Right lobe of liver (tissue), 6 donors: ENCODE data around the gene GIMAP2. TPM values are rescaled to one million over a fixed set of nuclear protein-coding genes. Genes with fewer than 3 reads are reported as not detected.
A peak's percentile ranks its signal among the peaks of the same experiment; 100 is the strongest.

ENCODE experiments used
- ATAC-seq, 4 donors: fragments of 200-7000 bp; cut with Tn5 transposase; one replicate each; pipeline ENCODE4 v1.9.1; 2020; ENCODE audit warnings: mild to moderate bottlenecking in 4 of 4, moderate library complexity in 4 of 4
- DNase-seq, 3 donors: peaks; one replicate each; pipeline ENCODE4 v3.0.0-alpha.2; 2020
- H3K27ac ChIP-seq, 3 donors: fragments of 200-600 bp; one replicate each; pipeline ENCODE4 v1.8.0; 2022
- H3K27me3 ChIP-seq, 2 donors: fragments of 200-600 bp; one replicate each; pipeline ENCODE4 v1.8.0; 2022
- H3K36me3 ChIP-seq, 4 donors: fragments of 200-600 bp; sonication (generic) in 1 of 4; one replicate each; pipeline versions ENCODE4 v1.5.1 to v1.8.0; 2017 to 2022; ENCODE audit warnings: control low read depth in 1 of 4
- H3K4me1 ChIP-seq, 4 donors: fragments of 200-600 bp; sonication (generic) in 1 of 4; one replicate each; pipeline versions ENCODE4 v1.5.1 to v1.8.0; 2017 to 2022; ENCODE audit warnings: control low read depth in 1 of 4
- H3K4me3 ChIP-seq, 3 donors: fragments of 200-600 bp; one replicate each; pipeline ENCODE4 v1.8.0; 2022
- H3K9me3 ChIP-seq, 4 donors: fragments of 200-600 bp; sonication (generic) in 1 of 4; one replicate each; pipeline versions ENCODE4 v1.5.1 to v1.8.0; 2017 to 2022; ENCODE audit warnings: control low read depth in 1 of 4
- CTCF ChIP-seq, 4 donors: fragments of 200-600 bp in 3 of 4; fragments of 450-650 bp in 1 of 4; IDR thresholded peaks; one replicate each; pipeline versions ENCODE4 v1.5.1 to v1.8.0; 2016 to 2022; ENCODE audit warnings: antibody characterized with exemption in 4 of 4, mild to moderate bottlenecking in 2 of 4
- POLR2A ChIP-seq: fragments of 450-650 bp; IDR thresholded peaks from one replicate; pipeline ENCODE4 v1.6.1; 2017; ENCODE audit warnings: antibody characterized with exemption, mild to moderate bottlenecking
- whole genome bisulfite sequencing: methylation state at CpG from one replicate; pipeline ENCODE4 v1.1.6; 2018; ENCODE audit warnings: low coverage, low lambda C conversion rate; ENCODE audit not compliant: insufficient coverage; ENCODE audit errors: missing lambda C conversion rate; 5-methylcytosine and 5-hydroxymethylcytosine counted together
- intact Hi-C, 2 donors: fragments of 100-400 bp; cut with DNase I; formaldehyde crosslinking; loops; one replicate each; pipeline versions ENCODE4 v1.11.2 to v1.14.1; 2022
- total RNA-seq, 6 experiments: library from RNA; depleted of rRNA in 2 of 6; stranded (reverse); fragments of >200 nt in 2 of 6; fragmentation: NEBNext Ultra II Directional in 3 of 6; extraction: Animal tissue kit (Norgen Biotek cat#: 25700) in 3 of 6; gene quantifications; one replicate each; pipeline versions ENCODE4 v1.1.0 to v1.2.4, GENCODE V29; 2016 to 2023
- donor health status: DM: no; HTN: yes; CAD: no.
- donor health status: DM: no; HTN: no; CAD: no.
- donor health status: DM: no; HTN: no; CAD: no.
- donor health status: DM: no; HTN: yes; CAD: no.
- donor health status: DM: no; HTN: yes; CAD: no.

GIMAP2 gene
- total RNA-seq, 6 experiments from 2014 or later: 4.8 to 7.4 (median 5.7) TPM

- DNase-seq: no peak
- Histone ChIP-seq H3K4me1 (no peaks in the 10 kb centered on the region), H3K36me3 (no peaks in the 10 kb centered on the region), H3K9me3 (peaks cover 0 to 7% (median 0%) of the 10 kb centered on the region in 4 donors), H3K27me3 (no peaks in the 10 kb centered on the region), H3K4me3 (no peak overlapping the region), H3K27ac (no peak overlapping the region)
- no peak for TF ChIP-seq POLR2A
- no peak for TF ChIP-seq CTCF (IDR thresholded peaks at IDR 0.05)
- WGBS: 62% methylated on average over 2 of the region's 3 CpGs
- intact Hi-C loops: no loop called here
- ATAC-seq: no peak
Observed at GRCh38 chr7:150648353-150649079, 37.0 kb upstream of the GIMAP2 start.

GRCh38 chr7:150649080-150649385 is 36.5 kb upstream of the GIMAP2 start:
- peaks cover 0 to 7% (median 0%) of the 10 kb centered on the region in 4 donors for H3K9me3 ChIP-seq
- DNase-seq (no peak), ATAC-seq (peak in 1 of 4 donors; percentile 25)
- H3K27ac ChIP-seq: no peak overlapping the region
- no peaks in the 10 kb centered on the region for H3K4me1 ChIP-seq
- WGBS: 48% methylated on average over 3 of the region's 3 CpGs
- no peak overlapping the region for H3K4me3 ChIP-seq
- no peak for TF ChIP-seq CTCF (IDR thresholded peaks at IDR 0.05)
- no peak for TF ChIP-seq POLR2A
- intact Hi-C loops: no loop called here
- no peaks in the 10 kb centered on the region for H3K27me3 ChIP-seq
- no peaks in the 10 kb centered on the region for H3K36me3 ChIP-seq

- DNase-seq: no peak
- H3K27ac ChIP-seq: no peak overlapping the region
- ATAC-seq: no peak
- WGBS: 62% methylated on average over 2 of the region's 2 CpGs
- peaks cover 0 to 7% (median 0%) of the 10 kb centered on the region in 4 donors for H3K9me3 ChIP-seq
- H3K27me3 ChIP-seq: no peaks in the 10 kb centered on the region
- TF ChIP-seq POLR2A (no peak), CTCF (IDR thresholded peaks at IDR 0.05) (no peak)
- intact Hi-C loops: no loop called here
- H3K4me3 ChIP-seq: no peak overlapping the region
- no peaks in the 10 kb centered on the region for H3K36me3 ChIP-seq
- H3K4me1 ChIP-seq: no peaks in the 10 kb centered on the region
Observed at GRCh38 chr7:150654692-150655091, 30.8 kb upstream of the GIMAP2 start.

- intact Hi-C loops: no loop called here
- no peak overlapping the region for H3K4me3 ChIP-seq
- no peak for TF ChIP-seq POLR2A
- no peak for TF ChIP-seq CTCF (IDR thresholded peaks at IDR 0.05)
- no peaks in the 10 kb centered on the region for H3K27me3 ChIP-seq
- DNase-seq (no peak), ATAC-seq (no peak)
- H3K36me3 ChIP-seq: no peaks in the 10 kb centered on the region
- H3K27ac ChIP-seq: no peak overlapping the region
- H3K9me3 ChIP-seq: peaks cover 0 to 7% (median 0%) of the 10 kb centered on the region in 4 donors
- H3K4me1 ChIP-seq: no peaks in the 10 kb centered on the region
- 67% methylated on average over 5 of the region's 5 CpGs for WGBS
Observed at GRCh38 chr7:150656047-150656446, 29.5 kb upstream of the GIMAP2 start.
